ENCODE data around the gene TMEM120B.
A peak's percentile ranks its signal among the peaks of the same experiment; 100 is the strongest.
"Not testable (repeated sequence)": the region's sequence is repeated elsewhere in the genome, so short reads cannot be mapped to it uniquely, and the experiment has no call there.

Gene TMEM120B

GRCh38 chr12:121776190-121777098 is 63.9 kb downstream of the TMEM120B start:
- peak; percentile 95 for DNase-seq

- no peak for DNase-seq
Observed at GRCh38 chr12:121778567-121779421, 66.2 kb downstream of the TMEM120B start.

GRCh38 chr12:121779422-121779895 is 66.9 kb downstream of the TMEM120B start:
- no peak for DNase-seq

GRCh38 chr12:121780429-121780828 is 67.9 kb downstream of the TMEM120B start:
- DNase-seq, result no peak

GRCh38 chr12:121781484-121781997 is 69.0 kb downstream of the TMEM120B start:
- DNase-seq, result no peak

GRCh38 chr12:121781998-121782979 is 69.7 kb downstream of the TMEM120B start:
- no peak for DNase-seq

GRCh38 chr12:121783766-121784165 is 71.2 kb downstream of the TMEM120B start:
- DNase-seq, result no peak

GRCh38 chr12:121784460-121784859 is 71.9 kb downstream of the TMEM120B start:
- no peak for DNase-seq

GRCh38 chr12:121786440-121786825 is 73.9 kb downstream of the TMEM120B start:
- DNase-seq, result no peak

GRCh38 chr12:121787063-121788025 is 74.8 kb downstream of the TMEM120B start:
- no peak for DNase-seq

- no peak for DNase-seq
Observed at GRCh38 chr12:121788176-121788818, 75.7 kb downstream of the TMEM120B start.

GRCh38 chr12:121789233-121789781 is 76.8 kb downstream of the TMEM120B start:
- DNase-seq, result no peak

GRCh38 chr12:121789800-121790728 is 77.5 kb downstream of the TMEM120B start:
- DNase-seq, result peak; percentile 89

GRCh38 chr12:121790785-121791184 is 78.2 kb downstream of the TMEM120B start:
- not testable (repeated sequence) for DNase-seq

GRCh38 chr12:121791671-121792551 is 79.4 kb downstream of the TMEM120B start:
- DNase-seq, result no peak

- no peak for DNase-seq
Observed at GRCh38 chr12:121792607-121793439, 80.3 kb downstream of the TMEM120B start.

- DNase-seq, result peak; percentile 76
Observed at GRCh38 chr12:121793440-121793837, 80.9 kb downstream of the TMEM120B start, which contains the start of gene RHOF. TSS of gene RHOF (minus strand) at chr12:121793688. CDS start at chr12:121793633, 55 bp downstream.
